Measurements from ENCODE around the gene PPP3CB.

The PPP3CB gene

DNA sequence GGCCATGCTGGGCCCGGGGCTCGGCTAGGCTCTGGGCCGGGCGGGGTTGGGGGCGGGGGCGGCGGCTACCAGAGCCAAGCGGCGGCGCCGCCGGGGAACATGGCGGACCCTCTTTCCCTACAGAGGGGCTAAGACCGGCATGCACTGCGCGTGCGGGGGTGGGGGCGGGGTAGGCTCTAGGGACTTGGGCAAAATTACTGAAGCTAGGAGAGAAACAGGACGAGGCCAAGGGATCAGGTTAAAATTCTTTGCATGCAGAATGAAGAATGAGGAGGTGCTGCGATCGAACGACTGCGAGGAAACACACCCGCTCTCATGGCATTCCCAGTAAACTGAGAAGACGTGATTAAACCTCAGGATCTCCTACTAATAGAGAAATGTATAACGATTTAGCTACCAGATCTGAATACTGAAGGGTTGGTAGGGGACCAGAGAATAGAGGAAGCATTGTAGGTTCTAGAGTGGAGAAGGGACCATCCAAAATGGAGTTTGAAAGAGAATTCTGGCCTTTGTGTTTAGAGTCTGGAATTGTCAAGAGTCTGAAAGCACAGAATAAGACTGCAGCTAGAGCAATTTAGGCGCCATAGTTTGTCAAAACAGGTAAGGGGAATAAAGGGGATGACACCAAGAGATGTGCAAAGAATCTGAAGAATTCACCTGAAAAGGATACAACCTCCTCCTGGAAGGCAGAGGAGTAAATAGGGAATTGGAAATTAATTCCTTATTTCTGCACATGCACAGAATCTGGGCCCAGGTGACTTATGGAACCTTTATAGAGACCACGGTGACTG, at the start of gene PPP3CB:
TSS of gene PPP3CB (minus strand) at position 141 of the 791 bp plus-strand sequence. CDS start at position 6, 135 bp downstream.
- peak; percentile 72 for DNase-seq

DNA sequence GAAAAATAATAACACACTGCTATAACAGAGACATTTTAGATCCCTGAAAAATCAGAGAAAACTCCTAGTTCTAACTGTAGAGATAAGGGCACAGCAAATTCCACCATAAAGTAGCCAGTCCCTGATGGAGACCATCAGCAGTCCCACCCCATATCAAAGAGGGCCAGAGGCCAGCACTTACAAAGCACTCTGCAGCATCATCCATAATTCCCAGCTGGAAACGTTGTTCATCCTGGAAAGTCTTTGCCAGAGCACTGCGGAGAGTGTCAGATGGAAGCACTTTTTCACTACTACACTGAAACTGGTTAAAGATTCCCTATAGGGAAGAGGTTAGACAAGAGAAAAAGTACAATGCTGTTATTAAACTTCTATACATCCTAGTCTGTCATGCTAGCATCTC, 49.5 kb upstream of the PPP3CB start:
- DNase-seq: no peak

DNA sequence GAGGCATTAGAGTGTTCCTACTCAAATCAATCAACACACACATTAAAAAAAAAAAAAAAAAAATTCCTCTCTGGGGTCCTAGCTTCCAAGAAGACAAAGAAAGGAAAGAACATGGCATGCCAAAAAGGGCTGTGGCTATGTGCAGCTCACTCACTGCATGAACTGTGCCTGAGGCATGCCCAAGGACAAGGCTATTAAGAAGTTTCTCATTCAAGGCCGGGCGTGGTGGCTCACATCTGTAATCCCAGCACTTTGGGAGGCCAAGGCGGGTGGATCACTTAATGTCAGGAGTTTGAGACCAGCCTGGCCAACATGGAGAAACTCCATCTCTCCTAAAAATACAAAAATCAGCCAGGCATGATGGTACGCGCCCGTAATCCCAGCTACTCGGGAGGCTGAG, 41.9 kb upstream of the PPP3CB start:
- no peak for DNase-seq

DNA sequence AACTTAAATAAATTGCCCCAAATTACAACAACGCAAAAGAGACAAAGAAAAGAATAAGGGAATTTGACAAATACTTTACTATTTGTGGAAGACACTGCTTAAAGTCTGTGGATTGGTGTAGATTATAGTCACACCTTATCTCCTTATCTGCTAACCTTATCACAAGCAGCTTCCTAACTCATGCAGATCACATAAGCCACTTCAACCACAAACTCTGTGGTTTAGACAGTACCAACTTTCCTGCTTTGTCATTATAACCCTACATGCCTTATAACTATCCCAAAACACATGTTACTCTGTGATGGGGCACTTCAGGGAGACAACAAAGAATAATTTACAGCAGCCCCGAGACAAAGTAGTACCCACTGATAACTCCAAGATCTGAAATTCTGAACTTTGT, 41.5 kb upstream of the PPP3CB start:
- peak; percentile 75 for DNase-seq

DNA sequence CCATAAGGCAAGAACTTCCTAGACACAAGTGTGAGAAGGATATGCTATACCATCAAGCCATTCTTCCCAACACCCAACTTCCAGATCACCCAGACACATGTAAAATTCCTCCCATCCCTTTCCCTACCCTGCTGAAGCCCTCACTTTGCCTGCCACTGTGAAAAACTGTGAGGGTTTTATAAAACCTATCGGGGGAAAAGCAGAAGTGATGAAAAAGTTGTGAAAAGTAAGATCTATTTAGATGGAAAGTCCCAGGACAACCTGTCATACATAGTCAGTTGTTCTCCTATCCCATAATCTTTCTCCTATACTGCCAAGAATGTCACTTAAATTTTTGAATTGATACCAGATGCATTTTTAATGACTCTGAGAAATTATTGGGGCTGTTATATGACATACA, 39.0 kb upstream of the PPP3CB start:
- no peak for DNase-seq

DNA sequence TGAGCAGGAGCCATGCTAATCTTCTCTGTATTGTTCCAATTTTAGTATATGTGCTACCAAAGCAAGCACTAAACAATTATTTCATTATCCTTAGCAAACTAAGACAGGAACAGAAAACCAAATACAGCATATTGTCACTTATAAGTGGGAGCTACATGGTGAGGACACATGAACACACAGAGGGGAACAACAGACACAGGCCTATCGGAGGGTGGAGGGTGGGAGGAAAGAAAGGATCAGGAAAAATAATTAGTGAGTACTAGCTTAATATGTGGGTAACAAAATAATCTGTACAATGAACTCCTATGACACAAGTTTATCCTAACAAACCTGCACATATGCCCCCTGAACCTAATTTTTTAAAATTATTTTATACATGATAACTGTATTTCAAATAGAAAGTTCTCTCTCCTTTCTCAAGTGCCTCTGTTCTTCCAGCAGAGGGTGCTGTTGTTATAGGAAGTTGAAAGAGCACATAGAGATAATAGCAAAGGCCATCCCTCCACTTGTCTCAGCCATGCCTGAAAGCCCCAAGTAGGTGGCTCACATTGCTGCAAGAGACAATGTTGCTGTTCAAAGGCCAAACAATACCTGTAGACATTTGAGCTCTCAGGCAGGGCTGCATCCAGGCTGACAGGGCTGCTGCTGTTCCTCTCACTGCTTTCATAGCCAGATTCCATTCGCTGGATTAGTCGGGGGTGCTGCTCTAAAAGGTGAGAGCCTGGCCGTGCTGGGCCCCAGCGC, 33.4 kb upstream of the PPP3CB start:
- peak; percentile 62 for DNase-seq

DNA sequence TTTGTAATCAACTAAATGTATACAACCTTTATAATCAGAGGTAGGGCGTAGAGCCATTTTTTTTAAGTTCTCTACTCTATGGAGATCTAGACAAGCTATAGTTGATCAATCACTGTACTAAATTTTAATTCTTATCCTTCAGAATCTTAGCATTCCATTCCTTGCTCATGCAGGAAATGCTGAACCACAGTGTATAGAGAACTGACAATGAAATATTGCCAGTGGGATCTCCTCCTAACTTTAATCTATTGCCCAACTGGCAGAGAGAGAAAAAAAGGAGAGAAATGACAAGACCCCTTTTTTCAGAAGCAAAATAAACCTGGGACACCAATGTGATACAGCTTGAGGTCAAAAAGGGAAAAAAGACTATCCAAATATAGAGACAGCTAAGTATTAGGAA, 26.4 kb upstream of the PPP3CB start:
- no peak for DNase-seq

DNA sequence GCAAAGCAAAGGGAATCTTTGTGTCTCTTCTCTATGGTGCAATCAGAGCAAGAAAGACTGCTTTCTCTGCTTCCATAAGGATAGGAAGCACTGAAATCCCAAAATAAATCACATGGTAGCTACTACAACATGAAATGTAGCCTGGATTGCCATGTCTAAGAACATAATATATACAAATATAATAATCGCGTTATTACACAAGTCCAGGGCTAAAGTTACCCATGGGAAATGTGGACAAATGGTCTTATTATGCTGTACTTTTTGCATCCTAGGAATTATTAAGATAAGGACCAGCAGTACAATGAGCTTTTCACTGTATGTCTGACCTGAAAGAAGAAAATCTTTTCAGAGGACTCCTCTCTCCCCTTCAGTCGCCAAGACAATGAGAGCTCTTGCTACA, 23.5 kb upstream of the PPP3CB start:
- no peak for DNase-seq

DNA sequence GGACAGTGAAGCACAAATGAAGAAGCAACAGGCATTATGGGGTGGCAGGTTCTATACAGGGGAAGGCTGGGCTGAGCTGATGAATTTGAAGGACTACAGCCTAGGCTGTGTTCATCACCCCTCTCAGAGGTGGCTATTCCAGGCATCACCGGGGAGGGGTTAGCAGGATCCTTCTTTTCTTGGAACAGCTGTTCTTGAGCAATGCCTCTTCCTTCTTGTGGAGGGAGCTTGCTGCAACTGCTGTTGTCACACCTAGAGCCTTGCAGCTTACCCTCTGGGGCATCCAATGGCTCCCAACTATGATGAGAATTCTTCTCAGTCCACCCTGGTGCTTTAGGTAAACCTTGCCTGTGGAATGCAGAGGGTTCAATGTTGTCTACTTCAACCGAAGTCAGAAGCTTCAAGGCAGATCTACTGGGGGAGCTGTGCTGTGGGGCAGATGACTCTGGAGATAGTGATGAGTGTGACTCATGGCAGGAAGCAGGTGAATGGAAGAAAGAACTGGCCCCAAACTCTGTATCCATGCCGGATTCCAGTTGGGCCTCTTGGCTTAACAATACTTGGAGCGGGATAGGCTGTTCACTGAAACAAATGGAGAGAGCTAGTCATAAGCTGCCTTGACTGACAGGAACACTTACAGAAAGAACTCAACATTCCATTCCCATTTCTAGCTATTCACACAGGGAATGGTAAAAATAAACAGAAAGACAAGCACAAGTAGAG, 21.5 kb upstream of the PPP3CB start:
- DNase-seq: peak; percentile 15

DNA sequence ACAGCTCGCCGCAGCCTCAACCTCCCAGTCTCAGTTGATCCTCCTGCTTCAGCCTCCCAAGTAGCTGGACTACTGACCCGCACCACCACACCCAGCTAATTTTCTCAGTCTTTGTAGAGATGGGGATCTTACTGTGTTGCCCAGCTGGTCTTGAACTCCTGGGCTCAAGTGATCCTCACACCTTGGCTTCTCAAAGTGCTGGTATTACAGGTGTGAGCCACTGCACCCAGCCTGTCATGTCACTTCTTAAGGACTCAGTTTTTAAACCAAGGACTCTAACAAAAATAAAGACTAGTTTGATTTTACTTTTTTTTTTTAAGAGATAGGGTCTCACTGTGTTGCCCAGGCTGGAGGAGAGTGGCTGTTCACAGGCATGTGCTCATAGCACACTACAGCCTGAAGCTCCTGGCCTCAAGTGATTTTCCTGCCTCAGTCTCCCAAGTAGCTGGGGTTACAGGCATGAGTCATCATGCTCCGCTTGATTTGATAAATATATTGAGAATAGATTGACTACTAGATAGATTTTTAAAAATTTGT, 16.5 kb upstream of the PPP3CB start:
- no peak for DNase-seq

DNA sequence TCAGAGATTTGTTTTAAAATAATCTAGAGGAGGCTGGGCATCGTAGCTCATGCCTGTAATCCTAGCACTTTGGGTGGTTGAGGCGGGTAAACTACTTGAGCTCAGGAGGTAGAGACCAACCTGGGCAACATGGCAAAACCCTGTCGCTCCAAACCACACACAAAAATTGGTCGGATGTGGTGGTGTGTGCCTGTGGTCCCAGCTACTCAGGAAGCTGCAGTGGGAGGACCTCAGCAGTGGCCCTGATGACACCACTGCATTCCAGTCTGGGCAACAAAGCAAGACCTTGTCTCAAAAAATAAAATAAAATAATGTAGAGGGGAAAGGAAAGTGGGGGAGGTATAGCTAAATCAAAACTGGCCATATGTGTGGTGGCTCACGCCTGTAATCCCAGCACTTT, 13.9 kb upstream of the PPP3CB start:
- DNase-seq: no peak

DNA sequence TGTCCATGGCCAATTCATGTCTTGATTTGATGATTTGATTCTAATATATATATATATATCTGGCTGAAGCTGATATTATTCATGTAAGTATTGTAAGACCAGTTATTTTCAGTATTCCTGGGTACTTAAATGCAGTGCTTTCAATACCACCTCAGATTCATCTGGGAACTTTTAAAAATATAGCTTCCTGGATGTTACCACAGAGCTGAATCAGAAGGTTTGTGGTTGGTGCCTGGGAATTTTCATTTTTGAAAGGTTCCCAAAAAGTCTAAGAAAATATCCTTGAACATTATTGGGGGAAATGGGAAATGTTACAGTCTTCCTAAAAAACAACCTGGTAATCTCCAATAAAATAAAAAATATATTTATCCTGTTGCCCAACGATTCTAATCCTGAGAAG, 10.7 kb upstream of the PPP3CB start:
- no peak for DNase-seq

DNA sequence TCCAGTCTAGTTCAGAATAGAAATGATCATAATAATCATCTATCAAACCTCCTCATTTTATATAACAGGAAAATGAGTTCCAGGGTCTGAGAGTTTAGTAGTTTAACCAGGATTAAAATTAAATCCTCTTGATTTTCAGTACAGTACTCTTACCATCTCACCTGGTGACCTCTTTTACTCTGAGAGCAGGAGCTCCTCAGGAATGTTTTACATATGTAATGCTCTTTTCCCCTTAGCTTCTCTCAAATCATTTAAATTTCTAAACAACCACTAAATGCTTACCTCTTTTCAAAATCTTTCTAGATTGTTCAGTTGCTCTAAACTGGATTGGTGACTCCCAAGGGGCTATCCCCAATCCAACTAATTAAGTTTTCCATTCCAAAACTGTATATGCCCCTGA, 10.2 kb upstream of the PPP3CB start:
- DNase-seq: no peak

DNA sequence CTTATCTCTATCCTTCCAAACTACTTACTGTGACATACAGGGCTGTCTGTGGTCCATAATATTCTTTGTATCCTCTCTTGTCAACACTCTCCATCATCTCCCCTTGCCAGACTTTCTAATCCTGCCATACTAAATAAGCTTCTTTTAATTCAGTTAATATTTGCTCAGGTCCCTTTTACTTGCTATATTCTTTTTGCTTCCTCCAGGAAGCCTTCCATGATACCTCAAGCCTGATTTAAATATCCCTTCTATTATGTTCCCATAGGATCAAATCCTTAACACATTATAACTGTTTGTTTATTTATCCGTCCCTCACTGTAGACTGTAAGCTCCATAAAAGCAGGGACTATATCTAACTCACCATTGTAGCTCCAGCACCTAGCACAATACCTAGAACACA, 7.2 kb upstream of the PPP3CB start:
- DNase-seq: no peak

DNA sequence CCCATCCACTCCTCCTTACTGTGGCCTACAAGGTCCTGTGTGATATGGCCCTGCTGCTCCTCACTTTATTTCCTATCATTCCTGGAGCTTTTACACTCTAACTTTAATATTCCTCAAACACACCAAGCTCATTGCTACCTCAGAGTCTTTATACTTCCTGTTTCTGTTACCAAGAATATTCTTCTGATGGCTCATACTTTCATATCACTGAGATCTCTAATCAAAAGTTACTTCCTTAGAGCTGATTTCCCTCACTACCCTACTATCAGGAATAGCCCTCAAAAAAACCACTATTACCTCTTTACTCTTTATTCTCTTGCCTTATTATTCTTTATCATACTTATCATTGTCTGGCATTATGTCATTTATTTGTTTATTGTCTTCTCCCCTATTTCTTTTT, 5.8 kb upstream of the PPP3CB start:
- peak; percentile 42 for DNase-seq

DNA sequence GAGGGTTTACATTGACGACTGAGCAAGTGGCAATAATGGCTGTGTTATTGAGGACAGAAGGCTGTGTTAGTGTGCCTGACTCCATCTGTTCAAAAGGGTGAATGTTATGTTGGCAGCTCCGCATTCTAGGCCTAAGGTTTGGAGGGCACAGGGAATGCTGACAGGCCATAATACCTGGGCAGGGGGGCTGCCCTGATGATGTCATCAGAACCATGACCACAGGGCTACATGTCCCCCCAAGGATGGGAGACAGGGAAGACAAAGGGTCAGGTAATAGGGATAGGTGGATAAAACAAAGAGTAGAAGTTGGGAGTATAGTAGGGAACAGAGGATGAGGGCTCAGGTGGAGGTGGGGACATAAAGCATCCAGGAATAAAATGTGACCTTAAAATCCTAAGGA, 1.8 kb upstream of the PPP3CB start:
- no peak for DNase-seq

DNA sequence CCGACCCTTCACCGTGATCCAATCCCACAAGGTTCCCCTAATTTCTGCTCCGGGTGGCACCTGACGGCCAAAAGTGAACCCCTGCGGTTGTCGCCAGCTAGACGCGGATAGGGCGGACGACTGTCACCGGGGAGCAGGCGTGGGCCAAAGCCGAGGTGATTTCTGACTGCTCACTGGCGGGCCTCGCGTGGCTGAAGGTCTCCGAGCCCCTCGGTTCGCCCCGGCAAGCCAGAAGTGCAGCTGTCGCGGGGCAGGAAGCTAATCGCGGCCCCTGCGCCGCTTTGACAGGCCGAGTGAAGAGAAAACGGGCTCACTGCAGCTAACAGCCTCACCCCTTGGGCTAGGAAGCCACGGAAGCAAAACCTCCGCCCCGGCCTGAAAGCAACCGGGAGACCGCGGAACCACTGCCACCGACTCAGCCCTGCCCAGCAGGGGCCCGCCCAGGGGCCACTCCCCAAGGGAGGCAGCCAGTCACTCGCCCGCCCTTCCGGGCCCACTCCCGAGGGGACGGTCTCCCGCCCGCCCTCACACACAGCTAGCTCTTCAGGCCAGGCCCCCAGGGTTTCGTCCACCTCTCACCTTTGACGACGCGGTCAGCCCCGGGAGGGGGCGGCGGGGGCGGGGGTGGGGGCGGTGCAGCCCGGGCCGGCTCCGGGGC, 469 bp downstream of the PPP3CB start:
- peak; percentile 88 for DNase-seq

DNA sequence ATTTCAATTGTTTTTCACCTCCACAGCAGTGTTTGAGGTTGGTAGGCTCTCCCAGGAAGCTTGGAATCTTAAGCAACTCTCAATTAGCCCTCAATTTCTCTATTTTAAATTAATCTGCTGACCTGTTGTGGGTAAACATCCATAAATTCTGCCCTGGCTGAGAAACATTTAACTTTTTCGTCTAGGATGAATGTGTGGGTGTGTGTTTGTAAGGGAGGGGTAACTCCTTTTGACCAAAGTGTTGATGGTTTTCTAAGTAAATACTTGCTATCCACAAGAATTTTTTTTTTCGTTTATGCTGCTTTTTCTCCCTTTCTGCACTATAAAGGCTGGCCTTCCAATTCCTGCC, 973 bp downstream of the PPP3CB start:
- no peak for DNase-seq

DNA sequence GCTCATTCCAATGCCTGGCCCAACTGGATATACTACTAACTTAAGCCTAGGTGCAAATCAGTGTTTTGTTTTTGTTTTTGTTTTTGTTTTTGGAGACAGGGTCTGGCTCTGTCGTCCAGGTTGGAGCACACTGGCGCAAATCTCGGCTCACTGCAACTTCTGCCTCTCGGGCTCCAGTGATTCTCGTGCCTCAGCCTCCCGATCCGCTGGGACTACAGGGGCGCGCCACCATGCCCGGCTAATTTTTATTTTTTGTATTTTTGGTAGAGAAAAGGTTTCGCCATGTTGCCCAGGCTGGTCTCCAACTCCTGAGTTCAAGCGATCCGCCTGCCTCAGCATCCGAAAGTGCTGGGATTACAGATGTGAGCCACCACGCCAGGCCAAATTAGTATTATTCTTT, 1.6 kb downstream of the PPP3CB start:
- no peak for DNase-seq

DNA sequence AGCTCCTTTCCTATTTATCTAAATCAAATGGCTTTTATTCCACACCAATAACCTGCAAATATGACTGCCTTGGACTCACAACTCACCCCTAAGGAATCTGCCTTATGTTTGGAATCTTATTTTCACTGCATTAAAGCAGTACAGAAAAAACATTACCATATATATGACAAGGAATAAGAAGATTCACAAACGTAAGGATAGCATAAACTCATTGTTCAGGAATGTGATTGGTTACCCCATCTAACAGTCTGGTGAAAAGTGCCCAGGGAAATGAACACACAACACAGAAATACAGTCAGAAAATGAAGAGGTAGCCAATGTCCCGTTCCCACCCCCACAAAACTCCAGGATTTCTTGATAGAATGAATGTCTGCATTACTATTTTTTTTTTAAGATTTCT, 2.0 kb downstream of the PPP3CB start:
- no peak for DNase-seq

DNA sequence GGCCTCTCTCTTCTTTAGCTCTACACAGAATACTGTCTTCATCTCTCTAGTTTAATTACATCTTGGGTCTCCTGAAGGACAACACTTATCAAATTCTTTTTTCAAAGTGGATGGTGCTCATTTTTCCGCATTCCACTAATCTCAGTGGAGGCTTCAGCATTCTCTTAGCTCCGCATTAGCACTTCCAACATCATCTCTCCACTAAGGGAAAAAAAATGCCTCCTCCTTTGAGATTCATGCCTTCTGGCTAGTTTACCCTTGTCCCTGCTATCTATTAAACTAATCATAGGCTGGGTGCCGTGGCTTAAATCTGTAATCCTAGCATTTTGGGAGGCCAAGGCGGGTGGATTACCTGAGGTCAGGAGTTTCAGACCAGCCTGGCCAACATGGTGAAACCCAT, 9.2 kb downstream of the PPP3CB start:
- DNase-seq: no peak

DNA sequence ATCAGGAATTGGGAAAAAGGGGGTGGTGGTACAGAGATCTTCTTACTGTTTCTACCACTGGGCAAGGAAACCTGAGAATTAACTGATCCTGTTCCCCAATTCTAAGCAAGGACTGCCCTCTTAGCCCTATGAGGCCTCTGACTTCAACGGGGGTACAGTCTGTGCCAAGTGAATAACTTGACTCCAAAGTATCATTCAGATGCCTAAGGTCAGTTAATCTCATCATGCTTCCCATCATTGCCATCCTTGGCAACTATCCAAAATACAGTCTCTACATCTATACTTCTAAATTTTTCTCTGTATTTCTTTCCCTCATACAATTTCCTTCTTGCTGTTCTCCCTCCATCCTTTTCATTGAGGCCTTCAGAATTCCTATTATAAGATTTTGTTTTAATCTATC, 10.5 kb downstream of the PPP3CB start:
- no peak for DNase-seq

DNA sequence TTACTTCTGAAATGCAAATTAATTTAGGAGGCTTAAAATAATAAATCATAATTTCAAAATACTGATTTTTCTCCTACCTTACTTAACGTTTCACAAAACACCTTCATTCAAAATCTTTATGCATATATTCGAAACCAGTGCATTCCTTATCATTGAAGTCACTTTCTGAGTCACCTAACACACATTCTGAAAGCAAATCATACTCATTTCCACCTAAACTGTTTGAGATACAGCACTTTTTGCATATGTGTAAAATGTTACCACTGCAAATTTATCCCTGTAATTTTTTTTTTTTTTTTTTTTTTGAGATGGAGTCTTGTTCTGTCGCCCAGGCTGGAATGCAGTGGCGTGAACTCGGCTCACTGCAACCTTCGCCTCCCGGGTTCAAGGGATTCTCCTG, 15.7 kb downstream of the PPP3CB start:
- no peak for DNase-seq
